ENCODE results near the gene HRK.
"Not testable (repeated sequence)": the region's sequence is repeated elsewhere in the genome, so short reads cannot be mapped to it uniquely, and the experiment has no call there.

Gene HRK

GRCh38 chr12:116818341-116818856 lies 62.8 kb downstream of the HRK start:
- peak; percentile 4 for DNase-seq

- DNase-seq: not testable (repeated sequence)
Measured at GRCh38 chr12:116814766-116815165, 66.5 kb downstream of the HRK start.

- no peak for DNase-seq
Measured at GRCh38 chr12:116813271-116814041, 67.8 kb downstream of the HRK start.

GRCh38 chr12:116812238-116812637 lies 69.0 kb downstream of the HRK start:
- DNase-seq: no peak

GRCh38 chr12:116808113-116809105 lies 72.8 kb downstream of the HRK start:
- no peak for DNase-seq

- no peak for DNase-seq
Measured at GRCh38 chr12:116807546-116807945, 73.7 kb downstream of the HRK start.

- no peak for DNase-seq
Measured at GRCh38 chr12:116806845-116807440, 74.3 kb downstream of the HRK start.
